HG03575 (cell line): ENCODE measurements around the gene NAGK.
"Not testable (repeated sequence)": the region's sequence is repeated elsewhere in the genome, so short reads cannot be mapped to it uniquely, and the experiment has no call there.

Experiments
- ATAC-seq: cut with Tn5 transposase; IDR thresholded peaks from one replicate; pipeline ENCODE4 v1.9.1; 2021; ENCODE audit not compliant: unreplicated experiment, insufficient number of reproducible peaks, low FRiP score; ENCODE audit errors: extremely low read depth

NAGK gene

GRCh38 chr2:71068218-71069035 lies at the start of gene NAGK:
Gene NAGK (plus strand): TSS chr2:71068648. CDS start chr2:71068684, 36 bp downstream.
- peak; percentile 21 for ATAC-seq

GRCh38 chr2:71019989-71020388 lies 48.5 kb upstream of the NAGK start:
- not testable (repeated sequence) for ATAC-seq

GRCh38 chr2:71021394-71021793 lies 47.1 kb upstream of the NAGK start:
- ATAC-seq: not testable (repeated sequence)

- not testable (repeated sequence) for ATAC-seq
Measured at GRCh38 chr2:71023553-71024243, 44.8 kb upstream of the NAGK start.

DNA sequence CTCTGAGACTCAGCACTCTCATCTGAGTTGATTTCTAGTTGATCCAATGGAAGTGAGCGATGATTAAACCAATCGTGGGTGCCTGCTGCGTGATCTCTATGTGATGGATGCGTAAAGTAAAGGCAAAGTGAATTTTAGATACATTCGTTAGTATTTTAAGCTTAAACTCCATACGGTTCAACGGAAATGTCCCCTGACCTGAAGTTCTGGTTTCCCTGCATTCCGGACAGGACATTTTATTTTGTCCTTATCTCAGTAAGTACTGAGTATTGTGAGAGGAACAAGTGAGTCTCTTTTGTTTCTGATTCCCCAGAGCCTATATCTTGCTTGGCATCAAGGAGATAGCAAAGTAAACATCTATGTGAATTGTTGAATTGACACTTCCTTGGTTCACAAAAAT lies 32.2 kb upstream of the NAGK start:
- not testable (repeated sequence) for ATAC-seq

DNA sequence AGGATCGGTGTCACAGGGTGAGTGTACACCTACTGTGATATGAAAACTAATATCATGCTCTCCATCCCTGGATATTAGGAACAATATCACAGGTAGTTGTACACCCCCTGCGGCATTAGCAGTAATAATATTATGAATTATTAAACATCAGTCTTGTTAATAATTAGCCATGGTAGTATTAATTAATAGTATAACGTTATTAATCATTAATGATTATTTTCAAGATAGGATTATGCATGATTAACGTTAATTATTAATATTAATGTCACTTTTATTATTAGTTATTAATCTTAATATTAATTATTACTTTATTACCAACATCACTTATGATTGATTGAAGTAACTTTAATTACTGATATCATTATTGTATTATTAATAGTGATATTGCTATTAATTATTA lies 26.2 kb upstream of the NAGK start:
- no peak for ATAC-seq

- no peak for ATAC-seq
Measured at GRCh38 chr2:71043531-71044407, 24.7 kb upstream of the NAGK start.

DNA sequence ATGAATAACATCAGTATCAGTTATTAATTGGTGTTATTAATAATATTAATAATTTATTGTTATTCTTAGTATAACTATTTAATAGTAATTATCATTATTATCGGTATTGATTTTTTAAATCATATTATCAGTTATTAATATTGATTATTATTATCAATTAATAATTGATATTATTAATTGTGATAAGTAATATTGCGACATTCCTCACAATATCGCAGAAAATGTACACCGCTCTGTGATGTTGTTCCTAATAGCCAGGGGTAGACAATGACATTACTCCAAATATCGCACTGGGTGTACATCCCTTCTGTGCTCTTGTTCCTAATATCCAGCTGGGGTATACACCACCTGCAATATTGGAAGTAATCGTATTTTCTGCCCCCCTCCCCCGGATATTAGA lies 23.3 kb upstream of the NAGK start:
- ATAC-seq: no peak

DNA sequence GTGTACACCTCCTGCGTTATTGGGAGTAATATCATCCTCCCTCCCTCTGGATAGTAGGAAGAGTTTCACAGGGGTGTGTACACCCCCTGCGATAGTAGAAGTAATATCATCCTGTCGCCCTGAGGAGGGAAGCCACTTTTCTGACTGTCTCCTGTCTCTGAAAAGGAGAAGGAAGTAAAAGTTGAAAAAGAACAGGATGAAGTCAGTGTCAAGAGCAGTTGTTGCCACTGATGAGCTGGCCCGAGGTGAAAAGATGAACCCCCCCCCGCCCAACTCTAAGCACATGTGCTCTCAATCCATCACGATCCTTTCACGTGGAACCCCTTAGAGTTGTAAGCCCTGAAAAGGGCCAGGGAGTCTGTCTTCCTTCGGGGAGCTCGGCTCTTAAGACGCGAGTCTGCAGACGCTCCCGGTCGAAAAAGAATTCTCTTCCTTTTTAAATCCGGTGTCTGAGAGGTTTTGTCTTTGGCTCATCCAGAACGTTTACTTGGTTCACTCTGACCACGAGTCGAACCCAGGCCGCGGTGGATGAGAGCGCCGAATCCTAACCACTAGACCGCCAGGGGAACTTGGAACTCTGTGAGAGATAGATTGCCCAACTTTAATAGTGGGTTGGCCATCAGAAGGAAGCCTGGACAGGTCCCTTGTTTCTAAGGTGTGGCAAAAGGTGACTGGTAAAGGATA lies 22.4 kb upstream of the NAGK start:
- no peak for ATAC-seq

- ATAC-seq: no peak
Measured at GRCh38 chr2:71048096-71048495, 20.4 kb upstream of the NAGK start.

DNA sequence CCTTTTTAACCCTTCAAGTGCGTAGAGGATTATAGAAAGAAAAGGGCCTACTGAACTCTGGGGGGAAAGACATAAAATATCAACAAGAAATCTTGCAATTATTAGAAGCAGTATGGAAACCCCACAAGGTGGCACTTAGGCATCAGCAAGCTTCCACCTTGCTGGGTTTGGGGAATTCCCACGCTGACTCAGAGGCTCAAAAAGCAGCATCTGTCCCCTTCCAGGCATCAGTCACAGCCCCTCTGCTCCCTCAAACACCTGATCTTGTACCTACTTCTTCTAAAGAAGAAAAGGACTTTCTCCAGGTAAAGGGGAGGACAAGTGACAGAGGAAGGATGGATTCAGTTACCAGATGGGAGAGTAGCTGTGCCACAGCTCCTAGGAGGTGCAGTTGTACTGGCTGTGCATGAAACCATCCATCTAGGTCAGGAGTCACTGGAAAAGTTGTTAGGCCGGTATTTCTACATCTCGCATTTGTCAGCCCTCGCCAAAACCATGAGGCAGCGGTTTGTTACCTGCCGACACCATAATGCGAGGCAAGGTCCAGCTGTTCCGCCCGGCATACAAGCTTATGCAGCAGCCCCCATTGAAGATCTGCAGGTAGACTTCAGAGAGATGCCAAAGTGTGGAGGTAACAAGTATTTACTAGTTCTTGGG lies 18.6 kb upstream of the NAGK start:
- not testable (repeated sequence) for ATAC-seq

DNA sequence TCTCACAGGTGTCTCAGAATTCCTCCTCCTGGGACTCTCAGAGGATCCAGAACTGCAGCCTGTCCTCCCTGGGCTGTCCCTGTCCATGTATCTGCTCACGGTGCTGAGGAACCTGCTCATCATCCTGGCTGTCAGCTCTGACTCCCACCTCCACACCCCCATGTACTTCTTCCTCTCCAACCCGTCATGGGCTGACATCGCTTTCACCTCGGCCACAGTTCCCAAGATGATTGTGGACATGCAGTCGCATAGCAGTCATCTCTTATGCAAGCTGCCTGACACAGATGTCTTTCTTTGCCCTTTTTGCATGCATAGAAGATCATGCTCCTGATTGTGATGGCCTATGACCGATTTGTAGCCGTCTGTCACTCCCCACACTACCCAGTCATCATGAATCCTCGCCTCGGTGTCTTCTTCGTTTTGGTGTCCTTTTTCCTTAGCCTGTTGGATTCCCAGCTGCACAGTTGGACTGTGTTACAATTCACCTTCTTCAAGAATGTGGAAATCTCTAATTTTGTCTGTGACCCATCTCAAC lies 13.2 kb upstream of the NAGK start:
- not testable (repeated sequence) for ATAC-seq

DNA sequence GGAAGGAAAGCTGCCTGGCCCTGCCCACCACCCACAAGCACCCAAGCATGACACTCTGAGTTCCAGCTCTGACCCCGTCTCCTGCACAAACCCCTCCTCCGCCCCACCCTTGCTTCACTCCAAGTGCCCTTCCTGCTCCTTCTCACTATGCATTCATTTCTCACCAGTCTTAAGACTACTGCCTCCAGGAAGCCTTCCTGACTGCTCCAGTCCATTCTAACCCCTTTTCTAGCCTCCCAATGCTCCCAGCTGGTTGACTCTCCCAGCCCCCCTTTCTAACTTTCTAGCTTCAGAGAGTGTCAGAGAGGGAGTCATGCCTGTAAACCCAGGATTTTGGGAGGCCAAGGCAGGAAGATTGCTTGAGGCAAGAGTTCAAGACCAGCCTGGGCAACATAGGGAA lies 8.2 kb upstream of the NAGK start:
- ATAC-seq: no peak

DNA sequence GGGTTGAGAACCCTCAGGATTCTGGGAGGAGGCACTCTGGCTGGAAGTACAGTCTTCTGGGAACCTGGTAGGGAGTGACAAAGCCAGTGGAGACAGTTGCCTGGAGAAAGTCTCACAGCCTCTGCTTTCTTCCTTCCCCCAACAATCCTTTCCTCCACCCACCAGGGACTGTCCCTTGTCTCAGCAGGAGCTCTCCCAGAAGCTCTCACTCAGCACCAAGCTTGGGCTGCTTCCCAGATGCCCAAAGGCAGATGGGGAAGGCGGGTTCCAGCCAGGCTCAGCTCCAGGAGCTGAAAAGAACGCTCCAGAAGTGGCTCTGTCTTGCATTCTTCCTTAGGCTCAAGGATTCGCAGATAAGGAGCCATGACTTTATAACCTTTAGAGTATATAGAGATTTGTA lies 7.6 kb upstream of the NAGK start:
- ATAC-seq: no peak

DNA sequence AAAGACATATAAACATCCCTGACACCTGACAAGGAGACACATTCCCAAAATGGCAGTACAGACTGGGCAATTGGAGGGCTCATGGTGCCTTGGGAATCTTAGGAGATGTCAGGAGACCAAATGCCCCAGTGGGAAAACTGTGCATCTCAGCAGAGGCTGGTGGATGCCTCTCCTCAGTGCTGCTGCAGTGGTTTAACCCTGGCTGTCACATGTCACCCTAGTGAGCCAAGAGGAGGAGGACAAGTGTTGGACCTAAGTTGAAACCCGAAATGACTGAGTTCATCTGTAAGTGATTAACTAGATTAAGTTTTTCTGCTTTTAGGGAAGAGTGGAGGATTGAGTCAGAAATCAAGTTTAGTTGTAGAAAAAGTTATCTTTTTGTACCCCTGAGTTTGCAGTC lies 5.2 kb upstream of the NAGK start:
- no peak for ATAC-seq

GRCh38 chr2:71064110-71064611 lies 4.3 kb upstream of the NAGK start:
- ATAC-seq: no peak

DNA sequence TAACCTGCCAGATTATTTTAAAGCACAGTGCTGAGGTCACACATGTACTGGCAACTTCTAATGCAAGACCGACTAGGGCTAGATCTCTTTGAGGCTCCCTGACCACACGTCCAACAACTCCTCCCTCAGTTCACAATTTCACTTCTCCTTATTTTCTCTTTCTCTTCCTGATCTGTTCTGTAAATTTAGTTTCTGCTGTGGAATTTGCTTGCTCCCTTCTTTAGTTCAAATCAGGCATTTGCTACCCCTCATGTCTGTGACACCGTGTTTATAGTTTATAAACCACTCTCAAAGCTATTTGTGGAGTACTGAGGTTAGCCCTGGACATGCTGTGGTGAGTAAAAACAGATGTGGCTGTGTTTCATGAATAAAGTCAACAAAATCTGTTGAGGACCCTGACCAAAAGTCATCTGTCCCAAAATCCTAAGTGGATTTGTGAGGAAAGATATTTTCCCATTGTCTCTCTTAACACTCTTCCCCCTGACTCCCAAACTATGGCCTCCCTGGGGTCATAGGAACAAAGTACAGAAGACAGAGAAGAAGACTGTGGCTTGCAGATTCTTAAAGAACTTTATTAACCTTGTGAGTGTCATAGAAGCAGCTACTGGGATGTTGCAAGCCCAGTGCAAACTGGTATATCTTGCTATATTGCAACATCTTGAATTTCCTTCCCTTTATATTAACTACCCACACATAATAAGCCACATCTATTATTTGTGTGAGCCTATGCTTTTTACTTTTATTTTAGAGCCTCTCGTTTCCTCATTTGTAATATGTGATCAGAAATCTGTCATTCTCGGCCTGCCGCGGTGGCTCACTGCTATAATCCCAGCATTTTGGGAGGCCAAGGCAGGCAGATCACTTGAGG lies 3.5 kb upstream of the NAGK start:
- ATAC-seq: no peak
